Liver (tissue), 3 donors: ENCODE measurements around the gene TAPBP.
"Not testable (repeated sequence)": the region's sequence is repeated elsewhere in the genome, so short reads cannot be mapped to it uniquely, and the experiment has no call there.

Experiments used
- GABPA ChIP-seq, 2 donors: IDR thresholded peaks in 1 of 2; conservative IDR thresholded peaks in 1 of 2; 2 replicates each; pipeline ENCODE4 v1.6.1; 2016; ENCODE audit warnings: antibody characterized with exemption in 2 of 2, mild to moderate bottlenecking in 1 of 2, moderate library complexity in 1 of 2
- YY1 ChIP-seq: IDR thresholded peaks from 2 replicates; pipeline ENCODE4 v1.6.1; 2016; ENCODE audit warnings: antibody characterized with exemption, mild to moderate bottlenecking
- TF ChIP-seq, protein P1 (sequence below): fragments of 150-350 bp; IDR thresholded peaks from 2 replicates; pipeline ENCODE4 v1.5.1; 2017; ENCODE audit warnings: improper control_type of control experiment, low read depth, low read length; ENCODE audit not compliant: missing input control
- donor health status: healthy.
- donor health status: healthy.

DNA sequence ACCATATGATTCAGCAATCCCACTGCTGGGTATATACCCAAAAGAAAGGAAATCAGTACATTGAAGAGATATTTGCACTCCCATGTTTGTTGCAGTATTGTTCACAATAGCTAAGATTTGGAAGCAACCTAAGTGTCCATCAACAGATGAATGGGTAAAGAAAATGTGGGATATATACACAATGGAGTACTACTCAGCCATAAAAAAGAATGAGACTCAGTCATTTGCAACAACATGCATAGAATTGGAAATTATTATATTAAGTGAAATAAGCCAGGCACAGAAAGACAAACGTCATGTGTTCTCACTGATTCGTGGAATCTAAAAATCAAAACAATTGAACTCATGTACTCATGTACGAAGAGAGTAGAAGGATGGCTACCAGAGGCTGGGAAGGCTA lies 51.4 kb downstream of the TAPBP start:
- TF ChIP-seq GABPA (IDR thresholded peaks at IDR 0.05 in 1 of 2, conservative IDR thresholded peaks at IDR 0.05 in 1 of 2); YY1: not testable (repeated sequence)
- TF ChIP-seq, protein P1, sequence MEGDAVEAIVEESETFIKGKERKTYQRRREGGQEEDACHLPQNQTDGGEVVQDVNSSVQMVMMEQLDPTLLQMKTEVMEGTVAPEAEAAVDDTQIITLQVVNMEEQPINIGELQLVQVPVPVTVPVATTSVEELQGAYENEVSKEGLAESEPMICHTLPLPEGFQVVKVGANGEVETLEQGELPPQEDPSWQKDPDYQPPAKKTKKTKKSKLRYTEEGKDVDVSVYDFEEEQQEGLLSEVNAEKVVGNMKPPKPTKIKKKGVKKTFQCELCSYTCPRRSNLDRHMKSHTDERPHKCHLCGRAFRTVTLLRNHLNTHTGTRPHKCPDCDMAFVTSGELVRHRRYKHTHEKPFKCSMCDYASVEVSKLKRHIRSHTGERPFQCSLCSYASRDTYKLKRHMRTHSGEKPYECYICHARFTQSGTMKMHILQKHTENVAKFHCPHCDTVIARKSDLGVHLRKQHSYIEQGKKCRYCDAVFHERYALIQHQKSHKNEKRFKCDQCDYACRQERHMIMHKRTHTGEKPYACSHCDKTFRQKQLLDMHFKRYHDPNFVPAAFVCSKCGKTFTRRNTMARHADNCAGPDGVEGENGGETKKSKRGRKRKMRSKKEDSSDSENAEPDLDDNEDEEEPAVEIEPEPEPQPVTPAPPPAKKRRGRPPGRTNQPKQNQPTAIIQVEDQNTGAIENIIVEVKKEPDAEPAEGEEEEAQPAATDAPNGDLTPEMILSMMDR, result not testable (repeated sequence)
